GM21390 (cell line): ENCODE results near the gene TARDBP.
"Not testable (repeated sequence)": the region's sequence is repeated elsewhere in the genome, so short reads cannot be mapped to it uniquely, and the experiment has no call there.

Source experiments
- ATAC-seq: cut with Tn5 transposase; IDR thresholded peaks from one replicate; pipeline ENCODE4 v1.9.1; 2021; ENCODE audit not compliant: unreplicated experiment

TARDBP gene

DNA sequence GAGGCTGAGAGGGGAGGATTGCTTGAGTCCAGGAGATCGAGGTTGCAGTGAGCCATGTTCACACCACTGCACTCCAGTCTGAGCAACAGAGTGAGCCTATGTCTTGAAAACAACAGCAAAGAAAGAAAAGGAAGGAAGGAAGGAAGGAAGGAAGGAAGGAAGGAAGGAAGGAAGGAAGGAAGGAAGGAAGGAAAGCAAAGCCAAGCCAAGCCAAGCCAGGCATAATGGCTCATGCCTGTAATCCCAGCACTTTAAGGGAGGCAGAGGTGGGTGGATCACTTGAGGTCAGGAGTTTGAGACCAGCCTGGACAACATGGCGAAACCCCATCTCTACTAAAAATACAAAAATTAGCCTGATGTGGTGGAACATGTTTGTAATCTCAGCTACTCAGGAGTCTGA lies 20.4 kb upstream of the TARDBP start:
- ATAC-seq = not testable (repeated sequence)

DNA sequence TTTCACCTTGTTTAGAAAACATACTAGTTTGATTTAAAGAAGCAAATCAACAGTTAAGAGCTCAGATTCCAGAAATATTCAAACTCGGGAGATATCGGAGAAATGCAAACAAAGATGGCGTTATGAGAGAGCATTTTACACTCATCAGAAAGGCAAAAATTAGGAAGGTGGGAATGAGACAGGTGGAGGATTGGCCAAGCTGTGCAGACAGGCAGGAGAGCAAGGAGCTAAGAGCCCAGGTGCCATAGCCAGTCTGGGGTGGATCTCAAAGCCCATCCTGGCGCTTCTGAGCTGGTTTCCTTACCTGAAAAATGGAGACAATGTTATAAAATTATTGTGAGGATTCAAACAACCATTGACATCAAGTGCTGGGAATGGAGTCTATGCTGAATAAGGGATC lies 19.6 kb upstream of the TARDBP start:
- ATAC-seq = no peak

DNA sequence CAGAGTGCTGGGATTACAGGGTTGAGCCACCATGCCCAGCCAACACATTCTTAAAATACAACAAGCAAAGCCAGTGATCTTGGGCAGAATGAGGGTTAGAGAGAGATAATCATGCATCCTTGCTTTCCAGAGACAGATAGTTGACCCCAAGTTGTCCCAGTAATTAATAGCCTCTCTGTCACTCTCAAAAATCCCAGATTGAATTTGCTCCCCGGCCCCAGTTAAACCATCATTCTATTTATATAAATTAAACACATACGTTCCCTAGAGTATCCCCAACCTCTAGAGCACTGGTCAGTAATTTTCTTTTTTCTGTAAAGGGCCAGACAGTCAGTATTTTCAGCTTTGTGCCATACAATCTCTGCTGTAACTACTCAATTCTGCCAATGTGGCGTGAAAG lies 16.4 kb upstream of the TARDBP start:
- no peak for ATAC-seq

DNA sequence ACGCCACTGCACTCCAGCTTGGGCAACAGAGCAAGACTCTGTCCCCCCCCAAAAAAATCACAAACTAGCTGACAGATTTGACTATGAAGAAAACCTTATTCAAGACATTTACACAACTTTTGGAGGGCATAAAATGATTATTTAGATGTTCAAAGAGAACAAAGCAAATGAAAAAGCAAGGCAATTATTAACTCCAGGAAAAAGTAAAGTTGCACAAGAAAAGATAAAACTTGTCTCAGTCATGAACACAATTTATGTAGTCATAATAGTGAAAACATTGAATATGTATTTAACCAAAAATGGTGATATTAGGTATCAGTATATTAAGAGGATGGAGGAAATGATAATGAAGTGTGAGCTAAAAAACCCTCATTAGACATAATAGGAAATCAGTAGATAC lies 11.9 kb upstream of the TARDBP start:
- no peak for ATAC-seq

DNA sequence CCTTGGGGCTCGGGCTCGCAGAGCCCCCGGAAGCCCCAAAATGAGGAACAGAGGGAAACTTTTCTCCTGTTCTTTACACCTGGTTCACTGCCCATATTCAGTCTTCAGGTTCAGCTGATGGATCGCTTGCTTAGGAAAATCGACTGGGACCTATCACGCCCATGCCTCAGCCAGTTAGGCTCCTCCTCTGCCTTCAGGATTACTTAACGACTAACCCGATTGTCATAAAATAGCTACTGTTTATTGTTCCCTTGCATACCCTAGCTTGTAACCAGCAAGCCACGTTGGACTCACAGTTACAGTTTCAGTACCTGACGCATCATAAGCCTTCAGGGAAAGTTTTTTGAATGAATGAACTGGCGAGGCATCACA lies 692 bp downstream of the TARDBP start:
- ATAC-seq = peak; percentile 2

DNA sequence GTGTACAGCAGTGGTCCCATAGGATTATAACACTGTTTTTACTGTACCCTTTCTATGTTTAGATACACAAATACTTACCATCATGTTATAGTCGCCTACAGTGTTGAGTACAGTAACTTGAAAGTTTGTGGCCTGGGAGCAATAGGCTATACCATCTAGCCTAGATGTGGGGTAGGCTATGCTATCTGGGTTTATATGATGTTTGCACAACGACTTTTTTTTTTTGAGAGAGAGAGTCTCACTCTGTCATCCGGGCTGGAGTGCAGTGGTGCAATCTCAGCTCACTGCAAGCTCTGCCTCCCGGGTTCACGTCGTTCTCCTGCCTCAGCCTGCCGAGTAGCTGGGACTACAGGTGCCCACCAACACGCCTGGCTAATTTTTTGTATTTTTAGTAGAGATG lies 6.9 kb downstream of the TARDBP start:
- not testable (repeated sequence) for ATAC-seq

DNA sequence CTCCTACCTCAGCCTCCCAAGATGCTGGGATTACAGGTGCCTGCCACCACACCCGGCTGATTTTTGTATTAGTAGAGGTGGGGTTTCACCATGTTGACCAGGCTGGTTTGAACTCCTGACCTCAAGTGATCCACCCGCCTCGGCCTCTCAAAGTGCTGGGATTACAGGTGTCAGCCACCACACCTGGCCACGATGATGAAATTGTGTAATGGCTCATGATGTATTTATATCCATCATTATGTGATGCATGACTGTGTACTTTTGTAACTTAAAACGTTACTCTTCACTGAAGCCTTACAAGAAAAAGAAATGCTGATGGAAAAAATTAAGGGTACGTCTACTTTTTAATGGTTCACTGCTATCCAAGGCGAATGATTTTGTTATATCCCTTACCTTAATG lies 7.5 kb downstream of the TARDBP start:
- no peak for ATAC-seq

DNA sequence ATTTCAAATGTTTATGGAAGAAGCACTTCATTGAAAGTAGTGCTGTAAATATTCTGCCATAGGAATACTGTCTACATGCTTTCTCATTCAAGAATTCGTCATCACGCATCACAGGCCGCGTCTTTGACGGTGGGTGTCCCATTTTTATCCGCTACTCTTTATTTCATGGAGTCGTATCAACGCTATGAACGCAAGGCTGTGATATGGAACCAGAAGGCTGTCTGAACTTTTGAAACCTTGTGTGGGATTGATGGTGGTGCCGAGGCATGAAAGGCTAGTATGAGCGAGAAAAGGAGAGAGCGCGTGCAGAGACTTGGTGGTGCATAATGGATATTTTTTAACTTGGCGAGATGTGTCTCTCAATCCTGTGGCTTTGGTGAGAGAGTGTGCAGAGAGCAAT lies 10.7 kb downstream of the TARDBP start:
- no peak for ATAC-seq

DNA sequence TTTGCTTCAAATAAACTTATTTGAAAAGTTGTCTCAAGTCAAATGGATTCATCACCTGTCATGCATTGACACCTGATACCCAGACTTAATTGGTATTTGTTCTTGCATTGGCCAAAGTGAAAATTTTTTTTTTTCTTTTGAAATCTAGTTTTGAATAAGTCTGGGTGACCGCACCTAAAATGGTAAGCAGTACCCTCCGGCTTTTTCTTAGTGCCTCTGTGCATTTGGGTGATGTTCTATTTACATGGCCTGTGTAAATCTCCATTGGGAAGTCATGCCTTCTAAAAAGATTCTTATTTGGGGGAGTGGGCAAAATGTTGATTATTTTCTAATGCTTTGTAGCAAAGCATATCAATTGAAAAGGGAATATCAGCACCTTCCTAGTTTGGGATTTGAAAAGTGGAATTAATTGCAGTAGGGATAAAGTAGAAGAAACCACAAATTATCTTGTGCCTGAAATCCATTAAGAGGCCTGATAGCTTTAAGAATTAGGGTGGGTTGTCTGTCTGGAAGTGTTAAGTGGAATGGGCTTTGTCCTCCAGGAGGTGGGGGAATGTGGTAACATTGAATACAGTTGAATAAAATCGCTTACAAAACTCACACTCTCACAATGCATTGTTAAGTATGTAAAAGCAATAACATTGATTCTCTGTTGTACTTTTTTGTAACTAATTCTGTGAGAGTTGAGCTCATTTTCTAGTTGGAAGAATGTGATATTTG lies 11.9 kb downstream of the TARDBP start:
- no peak for ATAC-seq

DNA sequence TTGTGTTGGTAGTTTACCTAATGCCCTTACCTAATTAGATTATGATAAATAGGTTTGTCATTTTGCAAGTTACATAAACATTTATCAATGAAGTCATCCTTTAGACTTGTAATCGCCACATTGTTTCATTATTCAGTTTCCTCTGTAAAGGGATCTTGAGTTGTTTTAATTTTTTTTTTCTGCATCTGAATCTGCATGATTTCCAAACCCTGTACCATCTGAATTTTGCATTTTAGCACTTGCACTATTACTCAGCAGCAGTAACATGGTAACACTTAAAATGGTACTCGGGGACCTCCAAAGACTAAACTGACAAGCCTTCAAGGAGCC lies 12.4 kb downstream of the TARDBP start:
- ATAC-seq = no peak

DNA sequence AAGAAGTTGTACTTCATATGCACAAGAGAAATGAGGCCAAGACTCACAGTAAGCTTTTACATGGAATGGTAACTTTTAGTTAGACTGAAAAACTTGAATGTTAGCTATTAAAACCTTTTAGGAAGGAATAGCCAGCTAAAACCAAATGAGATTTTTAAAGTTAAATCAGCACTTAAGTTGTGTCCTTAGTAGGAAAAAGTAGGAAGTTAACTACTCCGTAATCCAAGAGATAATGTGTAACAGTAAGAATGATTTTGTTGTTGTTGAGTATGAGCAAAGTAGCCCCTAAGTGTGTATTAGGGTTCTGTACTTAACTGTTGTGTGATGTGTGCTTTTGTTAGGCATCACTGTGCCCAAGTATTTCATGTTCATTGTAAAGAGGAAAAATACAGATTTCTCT lies 13.2 kb downstream of the TARDBP start:
- ATAC-seq = no peak

DNA sequence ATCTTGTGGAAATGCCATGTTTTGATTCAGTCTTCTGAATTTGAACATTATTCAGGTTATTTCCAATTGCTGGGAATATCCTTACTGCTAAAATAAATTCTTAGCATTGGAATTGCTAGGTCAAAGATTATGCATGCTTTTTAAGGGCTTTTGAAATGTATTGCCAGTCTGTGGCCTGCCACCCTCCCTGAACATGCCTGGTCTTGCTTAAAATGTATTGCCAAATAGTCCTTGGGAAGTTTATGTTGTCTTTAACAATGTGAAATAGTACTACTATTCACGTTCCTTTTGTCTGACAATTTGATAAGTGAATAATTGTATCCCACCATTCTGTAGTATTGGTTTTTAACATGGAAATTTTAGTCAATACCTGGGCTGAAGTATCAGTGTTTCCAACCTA lies 13.6 kb downstream of the TARDBP start:
- no peak for ATAC-seq

DNA sequence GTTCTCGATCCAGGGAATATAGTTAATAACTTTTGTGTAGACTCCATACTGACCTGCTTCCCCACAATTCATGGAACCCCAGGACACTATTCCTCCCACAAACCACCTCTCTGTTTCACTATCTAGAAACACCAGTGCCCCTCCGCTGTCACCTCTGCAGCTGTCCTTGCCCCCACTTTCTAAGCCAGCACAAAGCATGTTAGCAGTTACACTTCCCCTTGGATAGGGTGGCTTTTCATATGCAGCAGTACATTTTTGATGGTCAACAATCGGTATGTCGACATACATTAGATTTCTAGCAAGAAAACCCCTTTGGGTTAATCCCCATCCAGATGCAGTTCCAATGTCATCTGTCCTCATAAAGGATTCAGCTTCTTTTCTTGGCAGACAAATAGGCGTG lies 14.4 kb downstream of the TARDBP start:
- ATAC-seq = no peak

DNA sequence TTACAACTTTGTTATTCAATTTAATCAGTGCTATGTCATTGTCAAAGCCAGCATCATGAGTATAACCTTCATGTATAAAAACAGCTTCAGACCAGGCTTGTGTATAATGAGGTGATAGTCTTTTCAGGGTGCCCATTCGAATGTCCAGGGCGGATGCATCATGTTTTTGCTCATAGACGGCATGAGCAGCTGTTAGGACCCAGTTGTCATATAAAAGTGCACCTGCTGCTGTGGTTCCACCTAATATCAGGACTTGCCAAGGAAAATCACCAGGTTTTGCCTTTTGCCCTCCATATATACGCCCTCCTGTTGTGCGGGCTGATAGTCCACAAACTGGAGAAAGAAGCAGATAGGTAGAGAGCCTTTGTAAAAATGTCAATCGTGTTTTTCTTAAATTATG lies 14.9 kb downstream of the TARDBP start:
- no peak for ATAC-seq

DNA sequence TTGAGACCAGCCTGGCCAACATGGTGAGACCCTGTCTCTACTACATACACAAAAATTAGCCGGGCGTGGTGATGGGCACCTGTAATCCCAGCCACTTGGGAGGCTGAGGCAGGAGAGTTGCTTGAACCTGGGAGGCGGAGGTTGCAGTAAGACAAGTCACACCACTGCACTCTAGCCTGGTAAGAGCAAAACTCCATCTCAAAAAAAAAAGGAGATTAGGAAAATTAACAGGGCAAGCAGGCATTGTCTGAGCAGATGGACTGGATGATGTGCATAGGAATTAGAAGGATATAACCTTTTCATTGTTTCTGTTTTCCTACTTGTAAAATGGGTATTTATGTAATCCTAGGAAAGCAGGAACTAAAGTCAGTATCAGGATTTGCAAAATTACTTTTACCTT lies 15.6 kb downstream of the TARDBP start:
- ATAC-seq = no peak

DNA sequence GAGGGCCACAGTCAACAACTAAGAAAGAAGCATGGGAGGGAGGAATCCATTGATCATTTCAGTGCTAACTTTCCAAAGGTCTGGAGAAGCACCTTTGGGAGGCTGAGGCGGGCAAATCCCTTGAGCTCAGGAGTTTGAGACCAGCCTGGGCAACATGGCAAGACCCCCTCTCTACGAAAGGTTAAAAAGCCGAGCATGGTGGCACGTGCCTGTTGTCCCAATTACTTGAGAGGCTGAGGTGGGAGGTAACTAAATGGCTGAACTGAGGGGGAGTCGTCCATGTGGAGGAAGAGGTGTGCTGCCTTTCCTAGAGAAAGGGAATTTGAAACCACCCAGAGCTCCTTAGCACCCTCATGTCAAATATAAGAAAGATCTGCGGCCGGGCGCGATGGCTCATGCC lies 18.4 kb downstream of the TARDBP start:
- no peak for ATAC-seq

DNA sequence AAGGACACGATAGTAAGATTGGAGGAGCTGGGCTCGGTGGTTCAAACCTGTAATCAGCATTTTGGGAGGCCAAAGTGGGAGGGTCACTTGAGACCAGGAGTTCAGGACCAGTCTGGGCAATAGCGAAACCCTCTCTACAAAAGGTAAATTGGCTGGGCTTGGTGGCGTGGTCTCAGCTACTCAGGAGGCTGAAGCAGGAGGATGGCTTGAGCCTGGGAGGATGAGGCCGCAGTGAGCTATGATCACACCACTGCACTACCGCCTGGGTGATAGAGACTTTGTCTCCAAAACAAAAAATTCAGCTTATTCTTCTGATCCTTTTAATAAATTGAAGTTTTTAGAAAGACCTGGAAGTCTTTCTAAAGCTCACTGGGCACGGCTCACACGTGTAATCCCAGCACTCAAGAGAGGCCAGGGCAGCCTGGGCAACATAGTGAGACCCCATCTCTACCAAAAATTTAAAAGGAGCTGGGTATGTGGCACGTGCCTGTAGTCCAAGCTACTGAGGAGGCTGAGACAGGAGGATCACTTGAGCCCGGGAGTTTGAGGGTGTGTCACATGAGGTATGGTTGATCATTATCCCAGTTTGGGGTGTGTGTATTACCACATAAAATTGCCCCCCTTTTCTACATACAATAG lies 19.3 kb downstream of the TARDBP start:
- ATAC-seq = no peak

DNA sequence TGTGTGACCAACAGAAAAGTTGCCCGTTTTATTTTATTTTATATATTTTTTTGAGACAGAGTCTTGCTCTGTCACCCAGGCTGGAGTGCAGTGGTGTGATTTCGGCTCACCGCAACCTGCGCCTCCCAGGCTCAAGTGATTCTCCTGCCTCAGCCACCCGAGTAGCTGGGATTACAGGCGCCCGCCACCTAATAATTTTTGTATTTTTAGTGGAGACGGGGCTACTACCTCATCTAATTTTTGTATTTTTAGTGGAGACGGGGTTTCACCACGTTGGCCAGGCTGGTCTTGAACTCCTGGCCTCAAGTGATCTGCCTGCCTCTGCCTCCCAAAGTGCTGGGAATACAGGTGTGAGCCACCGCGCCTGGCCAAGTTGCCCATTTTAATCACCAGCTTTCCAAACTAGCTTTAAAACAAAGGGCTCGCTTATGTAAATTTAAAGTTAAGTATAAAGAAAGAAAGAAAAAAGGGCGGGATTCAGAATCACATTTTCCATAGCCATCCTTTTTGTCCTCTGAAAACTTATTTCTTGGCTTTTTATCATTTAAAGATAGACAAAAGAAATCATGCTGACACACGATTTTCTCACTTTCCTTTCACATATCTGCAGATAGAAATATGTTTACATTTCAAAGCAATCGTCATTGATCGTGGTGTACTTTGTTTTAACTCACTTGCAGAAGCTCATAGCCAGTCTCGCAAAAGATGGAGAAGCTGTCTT lies 24.7 kb downstream of the TARDBP start:
- not testable (repeated sequence) for ATAC-seq

DNA sequence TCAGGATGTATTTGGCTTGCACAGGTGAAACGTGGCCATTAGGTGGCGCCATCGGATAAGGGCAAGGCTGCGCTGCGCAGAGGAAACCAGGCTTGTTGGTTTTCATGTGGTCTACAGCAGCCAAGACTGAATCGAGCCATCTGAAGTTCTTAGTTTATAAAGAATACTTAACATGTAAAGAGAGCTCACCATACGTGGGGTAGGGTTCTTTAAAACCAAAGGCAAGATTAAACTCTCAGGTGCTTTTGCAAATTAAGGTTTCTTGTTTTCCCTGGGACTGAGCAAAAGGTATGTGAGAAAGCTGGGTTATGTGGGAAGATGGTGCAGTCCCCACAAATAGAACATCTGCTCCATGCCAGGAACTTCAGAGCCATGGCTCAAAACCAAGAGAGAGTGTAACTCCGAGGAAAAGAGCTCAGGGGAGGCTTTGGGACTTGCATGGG lies 25.3 kb downstream of the TARDBP start:
- peak; percentile 61 for ATAC-seq

DNA sequence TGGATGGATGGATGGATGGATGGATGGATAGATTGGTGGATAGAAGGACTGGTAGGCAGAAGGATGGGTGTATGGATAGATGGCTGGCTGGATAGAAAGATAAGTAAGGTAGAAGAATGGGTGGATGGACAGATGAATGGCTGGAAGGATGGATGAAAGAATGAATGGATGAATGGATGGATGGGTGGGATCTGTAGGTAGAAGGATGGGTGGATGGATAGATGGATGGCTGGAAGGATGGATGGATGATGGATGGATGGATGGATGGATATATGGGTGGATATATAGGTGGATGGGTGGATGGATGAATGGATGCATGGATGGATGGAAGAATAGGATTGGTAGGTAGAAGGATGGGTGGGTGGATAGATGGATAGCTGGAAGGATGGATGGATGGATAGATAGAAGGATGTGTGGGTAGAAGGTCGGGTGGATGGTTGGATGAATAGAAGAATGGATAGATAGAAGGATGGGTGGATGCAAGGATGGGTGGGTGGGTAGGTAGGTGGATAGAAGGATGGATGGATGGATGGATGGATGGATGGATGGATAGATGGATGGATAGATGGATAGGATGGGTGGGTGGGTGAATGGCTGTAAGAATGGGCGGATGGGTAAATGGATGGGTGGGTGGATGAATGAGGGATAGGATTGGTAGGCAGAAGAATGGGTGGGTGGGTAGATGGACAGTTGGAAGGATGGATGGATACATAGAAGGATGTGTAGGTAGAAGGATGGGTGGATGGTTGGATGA lies 27.1 kb downstream of the TARDBP start:
- no peak for ATAC-seq

DNA sequence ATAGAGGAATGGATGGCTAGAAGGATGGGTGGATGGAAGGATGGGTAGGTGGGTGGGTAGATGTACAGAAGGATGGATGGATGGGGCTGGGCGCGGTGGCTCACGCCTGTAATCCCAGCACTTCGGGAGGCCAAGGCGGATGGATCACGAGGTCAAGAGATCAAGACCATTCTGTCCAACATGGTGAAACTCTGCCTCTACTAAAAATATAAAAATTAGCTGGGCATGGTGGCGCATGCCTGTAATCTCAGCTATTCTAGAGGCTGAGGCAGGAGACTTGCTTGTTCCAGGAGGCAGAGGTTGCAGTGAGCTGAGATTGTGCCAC lies 27.6 kb downstream of the TARDBP start:
- ATAC-seq = not testable (repeated sequence)

DNA sequence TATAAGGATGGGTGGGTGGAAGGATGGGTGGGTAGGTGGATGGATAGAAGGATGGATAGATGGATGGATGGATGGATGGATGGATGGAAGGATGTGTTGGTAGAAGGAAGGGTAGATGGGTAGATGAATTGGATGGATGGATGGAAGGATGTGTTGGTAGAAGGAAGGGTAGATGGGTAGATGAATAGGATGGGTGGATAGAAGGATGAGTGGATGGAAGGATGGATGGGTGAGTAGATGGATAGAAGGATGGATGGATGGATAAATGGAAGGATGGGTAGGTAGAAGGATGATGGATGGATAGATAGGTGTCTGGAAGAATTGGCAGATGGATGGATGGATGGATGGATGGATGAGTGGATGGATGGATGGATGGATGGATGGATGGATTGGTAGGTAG lies 28.6 kb downstream of the TARDBP start:
- ATAC-seq = no peak
